Activated T-cell treated with anti-CD3 and anti-CD28 coated beads for 4 hours (primary cell): ENCODE measurements around the gene TMEM81.

Experiments
- DNase-seq: peaks from one replicate; pipeline ENCODE4 v3.0.0-alpha.2; 2020

Gene TMEM81

DNA sequence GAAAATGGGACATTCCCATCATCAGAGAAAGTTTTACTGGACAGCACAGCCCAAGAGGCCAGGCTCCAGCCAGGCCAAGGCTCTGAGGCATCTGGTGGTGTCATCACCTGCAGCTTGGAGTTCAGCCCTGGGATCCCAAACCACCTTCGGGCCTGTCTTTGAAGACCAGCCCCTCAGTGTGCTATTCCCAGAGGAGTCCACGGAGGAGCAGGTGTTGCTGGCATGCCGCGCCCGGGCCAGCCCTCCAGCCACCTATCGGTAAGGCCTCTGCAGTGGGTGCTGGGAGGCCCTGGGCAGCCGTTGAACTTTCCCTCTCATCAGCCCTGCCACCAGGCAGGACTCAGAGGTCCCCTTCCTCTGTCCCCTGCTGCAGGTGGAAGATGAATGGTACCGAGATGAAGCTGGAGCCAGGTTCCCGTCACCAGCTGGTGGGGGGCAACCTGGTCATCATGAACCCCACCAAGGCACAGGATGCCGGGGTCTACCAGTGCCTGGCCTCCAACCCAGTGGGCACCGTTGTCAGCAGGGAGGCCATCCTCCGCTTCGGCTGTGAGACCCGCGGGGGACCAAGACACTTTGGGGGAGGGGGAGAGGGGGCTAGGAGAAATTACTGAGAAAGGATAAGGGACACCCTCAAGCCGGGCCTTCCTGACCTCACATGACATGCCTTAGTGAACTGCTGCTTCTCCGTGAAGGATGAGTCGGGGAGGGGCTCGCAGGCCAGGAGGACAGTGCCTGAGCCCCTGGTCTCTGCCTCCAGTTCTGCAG, 26.3 kb downstream of the TMEM81 start:
- DNase-seq, result no peak

DNA sequence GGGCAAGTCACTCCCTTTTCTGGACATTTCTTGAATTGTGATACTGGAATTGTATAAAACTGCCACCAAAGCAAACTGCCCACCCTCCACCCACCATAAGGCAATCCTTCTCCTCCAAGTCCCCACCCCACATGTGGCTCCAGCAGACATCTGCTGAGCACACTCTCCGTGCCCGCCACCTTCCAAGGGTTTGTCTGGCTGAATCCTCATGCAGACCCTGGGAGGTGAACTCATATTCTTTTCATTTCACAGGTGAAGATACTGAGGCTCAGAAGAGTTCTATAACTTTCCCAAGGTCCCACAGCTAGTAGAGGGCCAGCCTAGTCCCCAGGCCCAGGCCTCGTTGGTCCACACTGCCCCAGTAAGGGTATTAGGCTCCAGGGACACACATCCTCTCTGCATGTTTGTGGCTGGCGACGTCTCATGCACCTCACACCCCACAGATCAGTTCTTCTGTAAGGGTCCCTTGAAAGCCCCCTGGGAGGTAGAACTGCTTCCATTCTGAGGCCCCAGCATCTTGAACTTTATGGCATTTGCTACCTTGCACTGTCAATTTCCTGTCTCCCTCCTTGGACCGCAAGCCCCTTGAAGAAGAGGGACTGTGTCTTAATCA, 27.2 kb downstream of the TMEM81 start:
- no peak for DNase-seq

- no peak for DNase-seq
Measured at GRCh38 chr1:205056188-205056611, 28.1 kb downstream of the TMEM81 start.

DNA sequence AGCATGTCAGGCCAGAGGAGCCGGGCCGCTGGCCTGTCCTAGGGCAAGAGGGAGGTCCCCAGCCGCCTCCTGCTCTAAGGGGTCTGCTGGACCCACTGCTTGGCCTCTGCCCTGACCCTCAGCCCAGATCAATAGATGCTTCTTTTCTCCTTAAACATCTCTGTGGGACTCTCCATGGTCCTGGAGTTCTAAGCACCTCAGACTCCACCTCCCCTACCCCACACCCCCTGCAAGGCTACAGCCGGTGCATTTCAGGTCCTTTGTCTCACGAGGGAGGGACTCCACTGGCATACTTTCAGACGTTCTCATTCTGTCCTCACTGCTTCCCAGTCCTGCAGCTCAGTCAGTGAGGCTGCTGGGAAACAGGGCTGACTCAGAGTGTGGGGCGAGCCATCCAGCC, 30.2 kb downstream of the TMEM81 start:
- DNase-seq, result no peak

DNA sequence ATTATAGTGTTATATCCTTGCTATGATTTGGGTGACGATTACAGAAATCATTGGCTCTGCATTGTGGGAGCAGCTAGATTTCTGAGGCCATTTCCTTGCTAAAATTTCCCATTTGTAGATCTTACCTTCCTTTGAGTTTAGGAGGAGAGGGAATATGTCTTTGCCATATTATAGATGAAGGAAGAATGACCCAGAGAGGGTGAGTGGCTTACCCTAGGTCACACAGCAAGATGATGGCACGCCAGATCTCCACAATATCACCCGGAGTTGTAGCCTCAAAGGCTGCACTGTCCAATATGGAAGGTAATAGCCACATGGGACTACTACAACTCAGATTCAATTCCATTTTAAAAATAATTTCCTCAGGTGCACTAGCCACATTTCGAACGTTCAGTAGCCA, 31.0 kb downstream of the TMEM81 start:
- no peak for DNase-seq

DNA sequence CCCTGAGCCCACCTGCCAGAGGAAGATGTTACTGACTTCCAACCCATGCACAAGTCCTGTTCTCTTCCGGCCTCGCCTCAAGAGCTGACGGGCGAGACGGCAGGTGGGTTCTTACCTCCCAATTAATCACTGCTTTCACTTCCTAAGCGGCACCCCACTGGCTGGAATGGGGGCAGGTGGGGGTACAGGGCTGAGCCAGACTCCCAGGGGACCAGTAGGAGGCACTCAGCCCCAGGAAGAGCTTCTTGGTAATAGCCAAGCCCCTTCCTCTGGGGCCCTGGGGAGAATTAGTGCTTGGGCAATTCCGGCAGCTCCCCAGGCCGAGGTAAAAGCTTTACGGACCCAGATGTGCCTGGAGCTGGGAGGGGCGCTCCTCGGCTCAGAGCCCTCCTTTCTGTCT, 31.6 kb downstream of the TMEM81 start:
- no peak for DNase-seq

DNA sequence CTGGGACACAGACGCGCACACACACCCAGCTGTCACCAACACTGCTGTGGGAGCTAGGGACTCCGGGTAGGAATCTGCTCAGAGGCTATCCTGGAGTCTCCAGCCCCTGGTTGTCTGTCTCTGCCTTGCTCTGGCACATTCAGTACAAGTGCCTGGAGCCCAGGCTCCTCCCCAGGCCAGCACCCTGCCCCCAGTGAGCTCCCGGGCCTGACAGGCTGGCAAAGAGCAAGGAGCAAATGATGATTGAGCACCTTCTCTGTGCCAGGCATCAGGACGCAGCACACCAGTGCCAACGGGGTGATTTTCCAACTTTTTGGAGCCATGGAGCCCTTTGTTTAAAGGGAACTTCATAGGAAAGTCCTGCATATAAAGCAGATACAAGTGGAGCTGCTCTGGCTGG, 34.8 kb downstream of the TMEM81 start:
- DNase-seq, result no peak

DNA sequence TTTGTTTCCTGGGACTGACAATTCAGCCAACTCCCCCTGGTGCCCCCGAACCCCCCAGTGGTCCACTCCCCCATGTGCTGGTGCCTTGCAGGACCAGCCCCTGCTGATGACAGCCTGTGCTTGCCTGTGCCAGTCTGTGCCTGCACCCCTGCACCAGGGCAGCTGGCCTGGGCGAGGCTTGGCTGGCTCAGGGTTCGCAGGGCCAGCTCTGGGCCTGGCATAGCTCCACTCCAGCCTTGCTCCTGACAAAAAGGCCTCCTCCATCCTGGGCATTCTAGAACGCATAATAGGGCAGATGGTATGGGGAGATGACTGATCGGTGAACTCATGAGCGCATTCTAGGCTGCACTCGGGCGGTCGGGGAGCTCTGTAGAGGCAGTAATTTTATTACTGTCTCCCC, 35.9 kb downstream of the TMEM81 start:
- DNase-seq, result no peak

- DNase-seq, result no peak
Measured at GRCh38 chr1:205047764-205048231, 36.5 kb downstream of the TMEM81 start.

GRCh38 chr1:205046870-205047269, 37.4 kb downstream of the TMEM81 start:
- DNase-seq, result no peak

DNA sequence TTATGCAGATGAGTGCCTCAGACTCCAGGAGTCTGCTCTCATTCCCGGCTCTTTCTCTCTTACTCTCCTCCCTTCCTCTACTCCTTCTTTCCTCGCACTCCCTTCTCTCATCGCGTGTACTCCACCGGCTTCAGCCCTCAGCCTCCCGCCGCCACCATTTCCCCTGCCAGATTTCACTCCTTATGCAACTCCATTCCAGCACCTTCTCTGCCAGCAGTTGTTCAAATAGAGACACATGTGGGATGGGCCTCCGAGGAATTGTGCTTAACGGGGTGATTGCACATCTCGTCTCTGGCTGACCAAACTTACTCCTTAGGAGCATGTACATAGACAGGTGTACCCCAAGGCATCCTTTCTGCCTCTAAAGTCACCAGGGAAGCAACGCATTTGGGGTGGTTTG, 39.1 kb downstream of the TMEM81 start:
- no peak for DNase-seq

DNA sequence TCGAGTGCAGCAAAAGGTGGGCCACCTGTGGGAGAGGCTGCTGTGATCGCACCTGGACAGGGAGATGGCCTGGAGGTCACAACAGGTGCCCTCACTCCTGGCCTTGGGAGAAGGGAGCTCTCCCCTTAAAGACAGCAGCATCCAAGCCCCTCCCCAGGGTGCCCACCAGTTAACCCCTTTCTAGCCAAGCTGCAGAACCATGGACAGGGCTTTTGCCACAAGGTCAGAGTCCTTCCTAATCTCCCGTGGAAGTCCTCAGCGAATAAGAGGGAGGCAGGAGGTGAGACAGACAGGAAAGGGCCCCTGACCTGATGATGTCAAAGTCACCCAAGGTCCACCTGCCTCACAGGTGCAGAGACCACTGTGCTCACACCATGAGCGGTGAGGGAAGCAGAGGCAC, 39.5 kb downstream of the TMEM81 start:
- DNase-seq, result no peak

DNA sequence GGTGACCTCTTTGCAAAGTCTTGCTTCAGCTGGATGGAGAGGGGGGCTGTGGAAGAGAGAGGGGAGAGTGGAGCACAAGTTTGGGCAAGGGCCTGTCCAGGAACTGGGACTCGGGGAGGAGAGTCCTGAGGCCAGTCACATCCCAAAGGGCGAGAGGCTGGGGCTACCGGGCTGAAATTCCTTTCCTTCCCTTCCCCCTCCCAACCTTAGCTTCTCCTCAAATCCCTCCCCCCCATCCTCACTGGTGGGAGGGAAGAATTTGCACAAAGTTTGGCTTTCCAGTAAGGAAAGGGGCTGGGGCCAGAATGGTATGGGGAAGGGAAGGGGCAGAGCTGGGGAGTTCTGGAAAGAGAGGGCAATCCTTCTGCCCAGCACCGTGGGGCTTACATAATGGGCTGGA, 40.4 kb downstream of the TMEM81 start:
- DNase-seq, result no peak

DNA sequence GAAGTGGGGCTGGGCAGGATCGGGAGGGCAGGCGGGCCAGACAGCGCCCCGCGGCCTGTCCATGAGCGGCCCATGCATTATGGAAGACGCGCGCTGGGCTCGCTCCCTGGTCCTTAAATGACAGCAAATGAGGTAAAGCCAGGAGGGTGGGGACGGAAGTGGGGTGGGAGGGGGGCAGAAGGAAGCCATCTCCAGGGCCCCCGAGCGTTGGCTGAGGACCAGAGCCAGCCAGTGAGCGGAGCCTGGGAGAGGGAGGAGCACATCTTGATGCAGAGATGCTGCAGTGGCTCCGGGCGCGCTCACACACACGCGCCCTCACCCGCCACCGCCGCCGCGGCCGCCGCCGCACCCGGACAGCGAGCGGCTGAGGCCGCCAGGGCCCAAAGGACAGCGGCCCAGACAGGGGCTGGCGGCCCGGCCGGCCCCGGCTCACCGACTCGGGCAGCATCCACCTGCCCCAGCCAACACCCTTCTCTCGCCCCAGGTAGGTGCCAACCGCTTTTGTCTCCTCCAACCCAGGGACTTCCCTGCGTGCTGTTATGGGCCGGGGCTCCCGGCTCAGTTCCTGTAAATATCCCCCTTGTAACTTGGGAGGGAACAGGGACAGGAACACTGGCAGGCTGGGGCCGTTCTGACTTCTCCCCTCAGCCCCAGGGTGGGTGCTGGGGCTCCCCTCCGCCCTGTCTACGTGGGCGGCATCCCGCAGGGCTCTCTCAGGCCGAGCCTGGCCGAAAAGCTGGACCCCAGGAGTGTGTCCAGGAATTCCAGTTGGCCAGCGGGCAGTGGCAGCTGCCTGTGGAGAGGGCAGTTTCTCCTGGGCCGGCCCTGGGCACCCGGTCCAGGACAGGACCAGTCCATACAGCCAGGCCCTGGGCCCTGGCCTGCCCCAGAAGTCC, 41.1 kb downstream of the TMEM81 start, which contains the start of gene CNTN2:
Gene CNTN2, plus strand, starts transcription at position 302 of the 896 bp plus-strand sequence. CDS start 9,974 bp downstream, outside the sequence.
- no peak for DNase-seq

DNA sequence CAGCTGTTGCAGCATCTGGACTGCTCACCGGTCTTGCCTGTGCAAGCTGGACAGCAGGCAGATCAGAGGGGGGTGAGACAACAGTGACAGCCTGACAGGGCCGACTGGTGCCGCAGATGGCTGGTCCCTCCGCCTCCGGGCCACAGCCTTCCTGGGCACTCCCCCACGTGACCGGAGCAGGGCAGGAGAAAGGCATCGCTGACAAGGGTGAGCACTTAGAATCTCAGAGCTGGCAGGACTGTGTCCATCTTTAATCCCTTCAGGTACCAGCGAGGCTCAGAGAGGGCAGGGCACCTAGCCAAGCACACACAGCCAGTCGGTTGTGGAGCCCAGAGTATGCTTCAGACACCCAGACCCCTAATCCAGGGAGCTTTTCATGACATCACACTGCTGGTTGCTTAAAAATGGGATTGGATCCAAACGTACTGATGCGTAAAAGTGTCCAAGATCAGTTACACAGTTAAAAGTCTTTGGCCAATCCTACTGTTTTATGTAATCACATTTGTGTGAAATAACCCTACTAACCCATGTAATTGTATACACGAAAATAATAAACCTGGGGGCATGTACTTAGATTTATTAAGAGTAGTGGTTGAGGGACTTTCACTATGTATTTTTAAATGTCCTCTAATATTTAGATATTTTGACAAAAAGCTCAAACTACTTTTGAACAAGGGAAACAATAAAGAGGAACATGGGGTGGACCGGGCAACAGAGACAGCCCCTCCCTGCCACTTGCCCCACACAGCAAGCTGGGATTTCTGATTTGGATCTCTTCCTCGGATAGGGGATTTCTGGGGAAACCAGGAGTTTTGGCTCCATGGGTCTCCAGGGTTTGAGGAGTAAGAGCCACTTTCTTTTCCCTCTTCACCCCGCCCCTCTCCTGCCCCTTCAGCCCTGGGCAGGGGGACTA, 42.0 kb downstream of the TMEM81 start:
- no peak for DNase-seq

GRCh38 chr1:205041001-205041715, 43.1 kb downstream of the TMEM81 start:
- DNase-seq, result no peak

GRCh38 chr1:205038132-205038786, 46.0 kb downstream of the TMEM81 start:
- DNase-seq, result no peak

DNA sequence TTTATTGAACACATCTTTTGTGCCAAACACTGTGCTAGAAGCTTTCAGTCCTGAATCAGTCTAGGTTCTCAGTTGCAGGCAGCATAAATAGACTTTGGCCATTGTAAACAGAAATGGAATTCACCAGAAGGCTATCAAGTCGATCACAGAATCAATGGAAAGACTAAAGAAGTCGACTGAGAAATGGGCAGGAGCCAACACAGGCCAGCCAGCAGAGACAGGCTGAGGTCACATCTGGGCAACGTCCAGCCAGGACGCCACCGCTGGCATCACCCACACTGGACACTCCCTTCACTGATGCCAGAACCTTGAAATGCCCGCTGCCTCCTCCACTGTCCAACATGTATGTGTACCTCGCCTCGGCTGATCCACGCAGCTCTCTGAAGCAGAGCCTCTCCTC, 46.7 kb downstream of the TMEM81 start:
- DNase-seq, result no peak
